Measurements from ENCODE around the gene NIT2.

The NIT2 gene

GRCh38 chr3:100403362-100404249, 69.0 kb downstream of the NIT2 start:
- in situ Hi-C loops (cut with HindIII; ENCODE audit: low pct_ligation_motif_present, low sequenced_read_pairs): no loop called here

GRCh38 chr3:100404250-100404548, 69.6 kb downstream of the NIT2 start:
- Histone ChIP-seq H3K27ac (no peak overlapping the region), H3K36me3 (replicated peaks) (no peaks in the 10 kb centered on the region), H3K4me3 (ENCODE audit: low read depth, low read length) (no peak overlapping the region), H3K27me3 (replicated peaks) (no peaks in the 10 kb centered on the region)
- no peak for DNase-seq
- in situ Hi-C loops (cut with HindIII; ENCODE audit: low pct_ligation_motif_present, low sequenced_read_pairs): no loop called here
- TF ChIP-seq CTCF (IDR thresholded peaks at IDR 0.05; ENCODE audit: low read depth, low read length, missing control alignments): no peak

More at GRCh38 chr3:100403362-100404249, 69.0 kb downstream of the NIT2 start:
- Histone ChIP-seq H3K27ac (no peak overlapping the region), H3K36me3 (replicated peaks) (no peaks in the 10 kb centered on the region), H3K27me3 (replicated peaks) (no peaks in the 10 kb centered on the region), H3K4me3 (ENCODE audit: low read depth, low read length) (peak overlapping the region; percentile 94)
- DNase-seq: no peak
- no peak for TF ChIP-seq CTCF (IDR thresholded peaks at IDR 0.05; ENCODE audit: low read depth, low read length, missing control alignments)

DNA sequence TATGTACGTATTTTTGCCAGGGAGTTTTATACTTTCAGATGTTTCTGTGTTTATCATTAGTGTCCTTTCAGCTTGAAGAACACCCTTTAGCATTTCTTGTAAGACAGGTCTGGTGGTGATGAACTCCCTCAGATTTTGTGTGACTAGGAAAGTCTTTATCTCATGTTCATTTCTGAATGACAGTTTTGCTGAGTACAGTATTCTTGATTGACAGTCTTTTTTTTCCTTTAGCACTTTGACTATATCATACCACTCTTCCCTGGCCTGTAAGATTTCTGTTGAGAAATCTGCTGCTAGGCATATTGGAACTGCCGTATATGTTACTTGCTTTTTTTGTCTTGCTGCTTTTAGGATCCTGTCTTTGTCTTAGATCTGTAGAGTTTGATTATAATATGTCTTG, 72.6 kb downstream of the NIT2 start:
- Histone ChIP-seq H3K4me3 (ENCODE audit: low read depth, low read length) (no peak overlapping the region), H3K27me3 (replicated peaks) (no peaks in the 10 kb centered on the region), H3K27ac (no peak overlapping the region), H3K36me3 (replicated peaks) (no peaks in the 10 kb centered on the region)
- DNase-seq: no peak
- in situ Hi-C loops (cut with HindIII; ENCODE audit: low pct_ligation_motif_present, low sequenced_read_pairs): no loop called here
- no peak for TF ChIP-seq CTCF (IDR thresholded peaks at IDR 0.05; ENCODE audit: low read depth, low read length, missing control alignments)

DNA sequence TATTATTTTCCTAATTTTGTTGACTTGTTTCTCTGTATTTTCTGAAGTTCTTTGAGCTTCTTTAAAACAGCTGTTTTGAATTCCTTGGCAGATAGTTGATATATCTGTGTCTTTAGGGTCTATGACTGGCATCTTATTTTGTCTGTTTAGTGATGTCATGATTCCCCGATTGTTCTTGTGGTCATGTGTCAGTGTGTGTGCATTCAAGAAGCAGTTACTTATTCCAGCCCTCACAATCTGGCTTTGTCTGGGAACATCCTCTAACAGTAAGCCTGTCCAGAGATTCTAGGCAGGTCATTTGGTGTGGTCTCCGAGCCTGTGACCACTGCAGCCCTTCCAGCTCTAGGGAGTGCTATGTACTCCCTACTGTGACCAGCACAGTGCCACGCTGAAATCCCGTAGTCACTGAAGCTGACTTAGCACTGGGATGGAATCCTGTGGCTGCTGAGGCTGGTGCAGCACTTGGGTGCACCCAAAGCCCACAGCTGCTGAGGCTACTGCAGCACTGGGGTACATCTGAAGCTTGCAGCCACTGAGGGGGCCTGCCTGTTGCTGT, 73.5 kb downstream of the NIT2 start:
- Histone ChIP-seq H3K4me3 (ENCODE audit: low read depth, low read length) (no peak overlapping the region), H3K27me3 (replicated peaks) (no peaks in the 10 kb centered on the region), H3K36me3 (replicated peaks) (no peaks in the 10 kb centered on the region), H3K27ac (no peak overlapping the region)
- no peak for DNase-seq
- no peak for TF ChIP-seq CTCF (IDR thresholded peaks at IDR 0.05; ENCODE audit: low read depth, low read length, missing control alignments)
- in situ Hi-C loops (cut with HindIII; ENCODE audit: low pct_ligation_motif_present, low sequenced_read_pairs): no loop called here

Data from brain microvascular endothelial cell (primary cell).